Measurements from ENCODE around the gene PTPN5.

PTPN5 gene

GRCh38 chr11:18804199-18804999 is 12.8 kb upstream of the PTPN5 start:
- Histone ChIP-seq H3K9ac (ENCODE audit: low read depth, low read length) (no peak overlapping the region), H3K4me1 (ENCODE audit: insufficient read depth, low read length) (no peaks in the 10 kb centered on the region), H3K27me3 (ENCODE audit: insufficient read depth, low read length, poor library complexity) (peaks cover 4% of the 10 kb centered on the region), H3K27ac (ENCODE audit: low read length) (no peak overlapping the region), H3K79me2 (ENCODE audit: insufficient read depth, low read length) (no peaks in the 10 kb centered on the region), H3K36me3 (ENCODE audit: insufficient read depth, low read length) (no peaks in the 10 kb centered on the region), H3K4me2 (ENCODE audit: insufficient read depth, low read length) (no peak overlapping the region), H3K9me3 (ENCODE audit: insufficient read depth, low read length, severe bottlenecking) (no peaks in the 10 kb centered on the region), H2AFZ (ENCODE audit: low read depth, low read length) (no peak overlapping the region), H4K20me1 (ENCODE audit: insufficient read depth, low read length) (no peaks in the 10 kb centered on the region), H3K4me3 (ENCODE audit: low read depth in 1 of 2, low read length in 2 of 2) (no peak overlapping the region)
- TF ChIP-seq EZH2 (IDR thresholded peaks at IDR 0.05; ENCODE audit: borderline replicate concordance, low read depth, low read length, severe bottlenecking) = no peak
- TF ChIP-seq, protein P1, sequence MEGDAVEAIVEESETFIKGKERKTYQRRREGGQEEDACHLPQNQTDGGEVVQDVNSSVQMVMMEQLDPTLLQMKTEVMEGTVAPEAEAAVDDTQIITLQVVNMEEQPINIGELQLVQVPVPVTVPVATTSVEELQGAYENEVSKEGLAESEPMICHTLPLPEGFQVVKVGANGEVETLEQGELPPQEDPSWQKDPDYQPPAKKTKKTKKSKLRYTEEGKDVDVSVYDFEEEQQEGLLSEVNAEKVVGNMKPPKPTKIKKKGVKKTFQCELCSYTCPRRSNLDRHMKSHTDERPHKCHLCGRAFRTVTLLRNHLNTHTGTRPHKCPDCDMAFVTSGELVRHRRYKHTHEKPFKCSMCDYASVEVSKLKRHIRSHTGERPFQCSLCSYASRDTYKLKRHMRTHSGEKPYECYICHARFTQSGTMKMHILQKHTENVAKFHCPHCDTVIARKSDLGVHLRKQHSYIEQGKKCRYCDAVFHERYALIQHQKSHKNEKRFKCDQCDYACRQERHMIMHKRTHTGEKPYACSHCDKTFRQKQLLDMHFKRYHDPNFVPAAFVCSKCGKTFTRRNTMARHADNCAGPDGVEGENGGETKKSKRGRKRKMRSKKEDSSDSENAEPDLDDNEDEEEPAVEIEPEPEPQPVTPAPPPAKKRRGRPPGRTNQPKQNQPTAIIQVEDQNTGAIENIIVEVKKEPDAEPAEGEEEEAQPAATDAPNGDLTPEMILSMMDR (IDR thresholded peaks at IDR 0.05; ENCODE audit: borderline replicate concordance, extremely low read depth, low read length, poor library complexity, severe bottlenecking) = no peak
- DNase-seq = no peak
- no peak for ATAC-seq (ENCODE audit: insufficient read depth, low read depth)

GRCh38 chr11:18802381-18803257 is 11.0 kb upstream of the PTPN5 start:
- TF ChIP-seq, protein P1 (IDR thresholded peaks at IDR 0.05; ENCODE audit: borderline replicate concordance, extremely low read depth, low read length, poor library complexity, severe bottlenecking) = peak; percentile 75
- TF ChIP-seq EZH2 (IDR thresholded peaks at IDR 0.05; ENCODE audit: borderline replicate concordance, low read depth, low read length, severe bottlenecking) = no peak
- Histone ChIP-seq H3K27me3 (ENCODE audit: insufficient read depth, low read length, poor library complexity) (peaks cover 12% of the 10 kb centered on the region), H3K4me3 (ENCODE audit: low read depth in 1 of 2, low read length in 2 of 2) (no peak overlapping the region), H2AFZ (ENCODE audit: low read depth, low read length) (no peak overlapping the region), H3K9ac (ENCODE audit: low read depth, low read length) (no peak overlapping the region), H3K27ac (ENCODE audit: low read length) (no peak overlapping the region), H4K20me1 (ENCODE audit: insufficient read depth, low read length) (no peaks in the 10 kb centered on the region), H3K79me2 (ENCODE audit: insufficient read depth, low read length) (no peaks in the 10 kb centered on the region), H3K4me1 (ENCODE audit: insufficient read depth, low read length) (no peaks in the 10 kb centered on the region), H3K36me3 (ENCODE audit: insufficient read depth, low read length) (no peaks in the 10 kb centered on the region), H3K4me2 (ENCODE audit: insufficient read depth, low read length) (no peak overlapping the region), H3K9me3 (ENCODE audit: insufficient read depth, low read length, severe bottlenecking) (no peaks in the 10 kb centered on the region)
- DNase-seq = peak; percentile 53
- peak; percentile 54; the same call in 2 of the 3 replicates for ATAC-seq (ENCODE audit: insufficient read depth, low read depth)

- Histone ChIP-seq H3K27me3 (ENCODE audit: insufficient read depth, low read length, poor library complexity) (peaks cover 16% of the 10 kb centered on the region), H3K9me3 (ENCODE audit: insufficient read depth, low read length, severe bottlenecking) (no peaks in the 10 kb centered on the region), H3K4me2 (ENCODE audit: insufficient read depth, low read length) (no peak overlapping the region), H3K27ac (ENCODE audit: low read length) (no peak overlapping the region), H3K4me3 (ENCODE audit: low read depth in 1 of 2, low read length in 2 of 2) (no peak overlapping the region), H3K79me2 (ENCODE audit: insufficient read depth, low read length) (no peaks in the 10 kb centered on the region), H4K20me1 (ENCODE audit: insufficient read depth, low read length) (no peaks in the 10 kb centered on the region), H3K4me1 (ENCODE audit: insufficient read depth, low read length) (no peaks in the 10 kb centered on the region), H3K36me3 (ENCODE audit: insufficient read depth, low read length) (no peaks in the 10 kb centered on the region), H3K9ac (ENCODE audit: low read depth, low read length) (no peak overlapping the region), H2AFZ (ENCODE audit: low read depth, low read length) (no peak overlapping the region)
- TF ChIP-seq EZH2 (IDR thresholded peaks at IDR 0.05; ENCODE audit: borderline replicate concordance, low read depth, low read length, severe bottlenecking) = no peak
- TF ChIP-seq, protein P1 (IDR thresholded peaks at IDR 0.05; ENCODE audit: borderline replicate concordance, extremely low read depth, low read length, poor library complexity, severe bottlenecking) = no peak
- no peak for ATAC-seq (ENCODE audit: insufficient read depth, low read depth)
- no peak for DNase-seq
Measured at GRCh38 chr11:18798799-18799469, 7.3 kb upstream of the PTPN5 start.

Data from DND-41 (cell line).